Mesenchymal stem cell (in vitro differentiated cells and primary cell): ENCODE measurements around the gene DYNC1H1.

Experiments
- DNase-seq: peaks from one replicate; pipeline ENCODE4 v3.0.0-alpha.2; 2013
- H2AFZ ChIP-seq: one replicate; pipeline ENCODE4 v1.6.1; 2013; ENCODE audit warnings: low read depth, mild to moderate bottlenecking, control low read depth, inconsistent platforms, low read length, moderate library complexity
- H2AK5ac ChIP-seq: 2 replicates; pipeline ENCODE4 v1.6.1; 2013; ENCODE audit warnings: low read length, moderate library complexity, mild to moderate bottlenecking, inconsistent platforms; ENCODE audit not compliant: severe bottlenecking
- H2BK120ac ChIP-seq: one replicate; pipeline ENCODE4 v1.6.1; 2013; ENCODE audit warnings: low read depth, mild to moderate bottlenecking, inconsistent platforms, low read length, moderate library complexity
- H2BK12ac ChIP-seq, 2 experiments: one replicate each; pipeline ENCODE4 v1.6.1; 2013; ENCODE audit warnings: inconsistent platforms in 2 of 2, low read length in 2 of 2, mild to moderate bottlenecking in 2 of 2, moderate library complexity in 2 of 2, control low read depth in 1 of 2
- H2BK15ac ChIP-seq: one replicate; pipeline ENCODE4 v1.6.1; 2013; ENCODE audit warnings: mild to moderate bottlenecking, low read depth, inconsistent platforms; ENCODE audit not compliant: poor library complexity, severe bottlenecking
- H2BK5ac ChIP-seq: 2 replicates; pipeline ENCODE4 v1.6.1; 2013; ENCODE audit warnings: low read depth, mild to moderate bottlenecking, low read length, control low read depth, inconsistent platforms; ENCODE audit not compliant: poor library complexity, severe bottlenecking
- H3K14ac ChIP-seq, 2 experiments: one replicate each; pipeline ENCODE4 v1.6.1; 2013; ENCODE audit warnings: inconsistent platforms in 2 of 2, low read length in 2 of 2, control low read depth in 1 of 2, mild to moderate bottlenecking in 1 of 2, moderate library complexity in 1 of 2
- H3K18ac ChIP-seq, 2 experiments: one replicate each; pipeline ENCODE4 v1.6.1; 2013; ENCODE audit warnings: inconsistent platforms in 2 of 2, low read length in 2 of 2, control low read depth in 1 of 2, low read depth in 1 of 2, mild to moderate bottlenecking in 1 of 2
- H3K23ac ChIP-seq, 2 experiments: one replicate each; pipeline ENCODE4 v1.6.1; 2013; ENCODE audit warnings: inconsistent platforms in 2 of 2, low read length in 2 of 2, mild to moderate bottlenecking in 2 of 2, moderate library complexity in 2 of 2, control low read depth in 1 of 2
- H3K27ac ChIP-seq: 2 replicates; pipeline ENCODE4 v1.5.1; 2013; ENCODE audit warnings: mild to moderate bottlenecking, moderate library complexity, low read length, control low read depth, inconsistent platforms; ENCODE audit not compliant: poor library complexity, severe bottlenecking
- H3K27me3 ChIP-seq, 2 experiments: 2 replicates each; pipeline versions ENCODE4 v1.6.1 to v1.7.0; 2013; ENCODE audit warnings: low read length in 2 of 2, mild to moderate bottlenecking in 2 of 2, moderate library complexity in 2 of 2, control low read depth in 1 of 2, inconsistent platforms in 1 of 2; ENCODE audit not compliant: control insufficient read depth in 1 of 2, insufficient read depth in 1 of 2
- H3K36me3 ChIP-seq, 2 experiments: 2 replicates each; pipeline versions ENCODE4 v1.6.1 to v1.7.0; 2013; ENCODE audit warnings: low read length in 2 of 2, control low read depth in 1 of 2, inconsistent platforms in 1 of 2, low read depth in 1 of 2, mild to moderate bottlenecking in 1 of 2; ENCODE audit not compliant: insufficient read depth in 2 of 2, control insufficient read depth in 1 of 2
- H3K4ac ChIP-seq, 2 experiments: one replicate each; pipeline ENCODE4 v1.6.1; 2013; ENCODE audit warnings: inconsistent platforms in 2 of 2, low read length in 2 of 2, mild to moderate bottlenecking in 2 of 2, moderate library complexity in 2 of 2, control low read depth in 1 of 2, low read depth in 1 of 2
- H3K4me1 ChIP-seq: 2 replicates; pipeline ENCODE4 v1.6.1; 2013; ENCODE audit warnings: low read depth, low read length, control low read depth; ENCODE audit not compliant: control insufficient read depth, insufficient read depth
- H3K4me2 ChIP-seq: 2 replicates; pipeline ENCODE4 v1.6.1; 2013; ENCODE audit warnings: low read length, mild to moderate bottlenecking, inconsistent platforms; ENCODE audit not compliant: poor library complexity, severe bottlenecking
- H3K4me3 ChIP-seq, 2 experiments: 2 replicates each; pipeline versions ENCODE4 v1.5.1 to v1.7.0; 2013; ENCODE audit warnings: low read length in 2 of 2, mild to moderate bottlenecking in 2 of 2, control low read depth in 1 of 2, low read depth in 1 of 2; ENCODE audit not compliant: insufficient read depth in 1 of 2
- H3K79me1 ChIP-seq: replicated peaks from 2 replicates; pipeline ENCODE4 v1.6.1; 2013; ENCODE audit warnings: mild to moderate bottlenecking, control low read depth, low read length, inconsistent platforms; ENCODE audit not compliant: poor library complexity, severe bottlenecking
- H3K9ac ChIP-seq: 2 replicates; pipeline ENCODE4 v1.7.0; 2013; ENCODE audit warnings: mild to moderate bottlenecking, low read length, moderate library complexity
- H3K9me3 ChIP-seq: 2 replicates; pipeline ENCODE4 v1.7.0; 2013; ENCODE audit warnings: mild to moderate bottlenecking, low read length; ENCODE audit not compliant: control insufficient read depth
- H4K8ac ChIP-seq: one replicate; pipeline ENCODE4 v1.6.1; 2013; ENCODE audit warnings: inconsistent platforms, mild to moderate bottlenecking, low read length, moderate library complexity
- H4K91ac ChIP-seq: one replicate; pipeline ENCODE4 v1.6.1; 2013; ENCODE audit warnings: mild to moderate bottlenecking, low read length, inconsistent platforms
- WGBS: methylation state at CpG from one replicate; pipeline ENCODE4 v1.1.7; 2013; ENCODE audit warnings: mixed read lengths; 5-methylcytosine and 5-hydroxymethylcytosine counted together

DYNC1H1 gene

DNA sequence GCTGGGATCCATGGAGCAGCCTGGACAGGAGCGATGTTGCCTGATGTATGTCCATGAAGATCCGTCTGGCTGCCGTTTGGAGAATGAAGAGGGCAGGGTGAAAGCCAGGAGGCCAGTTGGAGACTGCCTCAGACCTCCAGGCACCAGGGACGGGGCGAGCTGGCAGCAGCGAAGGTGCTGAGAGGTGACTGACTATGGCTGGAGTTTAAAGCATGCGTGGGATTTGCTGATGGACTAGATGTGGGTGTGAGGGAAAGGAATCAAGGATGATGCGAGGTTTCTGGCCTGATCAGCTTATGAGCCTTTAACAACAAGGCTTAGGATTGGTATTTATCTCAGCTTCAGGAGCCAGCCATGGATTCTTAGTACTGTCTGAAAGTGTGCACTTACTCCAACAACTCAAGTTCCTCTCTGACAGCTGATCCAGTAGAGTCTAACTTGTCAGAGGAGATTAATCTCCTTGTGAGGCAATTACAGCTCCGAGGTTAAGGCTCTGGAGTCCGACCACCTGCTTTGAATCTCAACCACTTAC is 49.4 kb downstream of the DYNC1H1 start:
- Histone ChIP-seq H2BK12ac (no peak overlapping the region), H3K4me2 (no peak overlapping the region), H3K79me1 (peaks cover 27% of the 10 kb centered on the region), H3K9ac (no peak overlapping the region), H3K27me3 (no peaks in the 10 kb centered on the region), H2BK120ac (no peak overlapping the region), H3K4me1 (peaks cover 1% of the 10 kb centered on the region), H3K4ac (no peak overlapping the region), H3K4me3 (no peak overlapping the region), H3K14ac (no peak overlapping the region), H2BK5ac (no peak overlapping the region), H3K36me3 (peaks cover 88 to 98% of the 10 kb centered on the region in 2 experiments), H3K27ac (no peak overlapping the region), H3K23ac (no peak overlapping the region), H3K18ac (no peak overlapping the region), H3K9me3 (no peaks in the 10 kb centered on the region), H2AK5ac (no peak overlapping the region), H2BK15ac (no peak overlapping the region), H4K91ac (no peak overlapping the region), H4K8ac (no peak overlapping the region), H2AFZ (no peak overlapping the region)
- no peak for DNase-seq
- WGBS = 98% methylated on average over 10 of the region's 10 CpGs

DNA sequence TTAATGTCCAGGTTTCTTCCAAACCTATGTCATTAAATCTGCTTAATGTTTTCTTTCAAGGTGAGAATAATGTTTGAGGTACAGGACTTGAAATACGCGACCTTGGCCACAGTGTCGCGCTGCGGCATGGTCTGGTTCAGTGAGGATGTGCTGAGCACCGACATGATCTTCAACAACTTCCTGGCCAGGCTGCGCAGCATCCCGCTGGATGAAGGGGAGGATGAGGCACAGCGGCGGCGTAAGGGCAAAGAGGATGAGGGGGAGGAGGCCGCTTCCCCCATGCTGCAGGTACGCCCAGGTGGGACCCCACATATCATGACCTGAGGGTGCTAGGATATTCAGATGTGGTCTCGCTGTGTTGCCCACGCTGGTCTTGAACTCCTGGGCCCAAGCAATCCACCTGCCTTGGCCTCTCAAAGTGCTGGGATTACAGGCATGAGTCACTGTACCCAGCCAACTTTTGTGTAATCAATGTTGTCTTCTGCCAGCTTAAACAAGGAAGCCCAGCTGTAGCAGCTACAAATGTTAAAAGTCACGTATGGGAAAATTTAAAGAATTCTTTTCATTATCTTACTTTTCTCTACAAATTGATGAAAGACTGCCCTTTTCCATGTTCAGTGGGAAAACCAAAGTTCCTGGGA is 50.8 kb downstream of the DYNC1H1 start:
- H4K91ac ChIP-seq = no peak overlapping the region
- no peak overlapping the region for H3K23ac ChIP-seq
- no peak overlapping the region for H2BK5ac ChIP-seq
- H2AK5ac ChIP-seq = no peak overlapping the region
- no peak overlapping the region for H2BK120ac ChIP-seq
- no peaks in the 10 kb centered on the region for H3K27me3 ChIP-seq
- no peak overlapping the region for H2BK15ac ChIP-seq
- no peak overlapping the region for H3K14ac ChIP-seq
- WGBS = 98% methylated on average over 15 of the region's 16 CpGs
- no peak overlapping the region for H3K27ac ChIP-seq
- peaks cover 25% of the 10 kb centered on the region for H3K79me1 ChIP-seq
- H3K9me3 ChIP-seq = no peaks in the 10 kb centered on the region
- H3K4me2 ChIP-seq = no peak overlapping the region
- H3K18ac ChIP-seq = no peak overlapping the region
- H4K8ac ChIP-seq = no peak overlapping the region
- no peak overlapping the region for H3K4ac ChIP-seq
- H3K4me3 ChIP-seq = no peak overlapping the region
- no peak for DNase-seq
- H3K4me1 ChIP-seq = peaks cover 8% of the 10 kb centered on the region
- H3K9ac ChIP-seq = no peak overlapping the region
- no peak overlapping the region for H2BK12ac ChIP-seq
- no peak overlapping the region for H2AFZ ChIP-seq
- peaks cover 88 to 98% of the 10 kb centered on the region in 2 experiments for H3K36me3 ChIP-seq

DNA sequence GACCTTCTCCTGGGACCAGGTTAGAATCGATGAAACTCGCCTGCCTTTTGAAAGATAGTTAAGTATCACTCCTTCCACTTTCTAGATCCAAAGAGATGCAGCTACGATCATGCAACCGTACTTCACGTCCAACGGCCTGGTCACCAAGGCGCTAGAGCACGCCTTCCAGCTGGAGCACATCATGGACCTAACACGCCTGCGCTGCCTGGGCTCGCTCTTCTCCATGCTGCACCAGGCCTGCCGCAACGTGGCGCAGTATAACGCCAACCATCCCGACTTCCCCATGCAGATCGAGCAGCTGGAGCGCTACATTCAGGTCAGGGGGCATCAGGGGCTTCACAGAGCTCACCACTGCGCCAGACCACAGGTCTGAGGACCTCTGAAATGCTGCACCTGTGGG is 51.4 kb downstream of the DYNC1H1 start:
- Histone ChIP-seq H3K36me3 (peaks cover 82 to 98% of the 10 kb centered on the region in 2 experiments), H2BK5ac (no peak overlapping the region), H2AK5ac (no peak overlapping the region), H2BK12ac (no peak overlapping the region), H3K23ac (no peak overlapping the region), H2BK120ac (no peak overlapping the region), H3K4me3 (no peak overlapping the region), H3K9me3 (no peaks in the 10 kb centered on the region), H3K18ac (no peak overlapping the region), H4K91ac (peak overlapping the region; percentile 55), H3K4ac (no peak overlapping the region), H3K27me3 (no peaks in the 10 kb centered on the region), H2AFZ (no peak overlapping the region), H3K27ac (no peak overlapping the region), H2BK15ac (no peak overlapping the region), H3K9ac (no peak overlapping the region), H3K14ac (no peak overlapping the region), H3K4me1 (peaks cover 8% of the 10 kb centered on the region), H4K8ac (no peak overlapping the region), H3K4me2 (no peak overlapping the region), H3K79me1 (peaks cover 23% of the 10 kb centered on the region)
- no peak for DNase-seq
- WGBS = 96% methylated on average over 19 of the region's 19 CpGs

DNA sequence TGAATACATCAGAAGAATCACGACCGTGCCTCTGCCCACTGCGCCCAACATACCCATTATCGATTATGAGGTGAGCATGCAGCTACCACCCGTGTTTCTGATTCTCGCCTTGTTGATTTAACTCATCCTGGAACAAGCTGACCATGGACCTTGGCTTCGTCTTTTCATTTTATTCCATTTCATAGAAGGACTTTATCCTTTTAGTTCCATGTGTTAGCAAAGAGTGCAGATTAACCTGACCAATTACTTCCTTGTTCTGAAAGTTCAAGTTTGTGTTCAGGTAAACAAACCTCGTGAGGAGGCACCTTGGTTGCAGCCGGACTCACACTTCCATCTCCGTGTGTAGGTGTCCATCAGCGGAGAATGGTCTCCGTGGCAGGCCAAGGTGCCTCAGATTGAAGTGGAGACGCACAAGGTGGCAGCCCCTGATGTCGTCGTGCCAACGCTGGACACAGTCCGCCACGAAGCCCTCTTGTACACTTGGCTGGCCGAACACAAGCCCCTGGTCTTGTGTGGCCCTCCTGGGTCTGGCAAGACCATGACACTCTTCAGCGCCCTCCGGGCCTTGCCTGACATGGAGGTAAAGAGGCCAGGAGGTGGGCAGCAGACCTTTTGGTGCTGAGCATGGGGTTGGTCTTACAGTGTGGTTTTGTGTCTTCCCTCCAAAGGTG is 52.2 kb downstream of the DYNC1H1 start:
- no peak overlapping the region for H3K4me3 ChIP-seq
- H3K18ac ChIP-seq = no peak overlapping the region
- no peak overlapping the region for H4K91ac ChIP-seq
- 97% methylated on average over 21 of the region's 21 CpGs for WGBS
- no peak overlapping the region for H2AFZ ChIP-seq
- H3K14ac ChIP-seq = no peak overlapping the region
- no peak overlapping the region for H3K4me2 ChIP-seq
- H3K9ac ChIP-seq = no peak overlapping the region
- H3K23ac ChIP-seq = no peak overlapping the region
- no peak overlapping the region for H2BK12ac ChIP-seq
- no peak overlapping the region for H2BK5ac ChIP-seq
- no peak overlapping the region for H2AK5ac ChIP-seq
- no peak overlapping the region for H4K8ac ChIP-seq
- H3K9me3 ChIP-seq = no peaks in the 10 kb centered on the region
- no peak overlapping the region for H3K4ac ChIP-seq
- no peak overlapping the region for H2BK15ac ChIP-seq
- peaks cover 13% of the 10 kb centered on the region for H3K4me1 ChIP-seq
- H2BK120ac ChIP-seq = no peak overlapping the region
- peaks cover 20% of the 10 kb centered on the region for H3K79me1 ChIP-seq
- H3K36me3 ChIP-seq = peaks cover 80 to 98% of the 10 kb centered on the region in 2 experiments
- H3K27me3 ChIP-seq = no peaks in the 10 kb centered on the region
- DNase-seq = no peak
- no peak overlapping the region for H3K27ac ChIP-seq
